Right kidney (tissue), 1 donor: ENCODE data around the gene SGSM2.

Source experiments
- DNase-seq: peaks from one replicate; pipeline ENCODE4 v3.0.0-alpha.2; 2016

The SGSM2 gene

DNA sequence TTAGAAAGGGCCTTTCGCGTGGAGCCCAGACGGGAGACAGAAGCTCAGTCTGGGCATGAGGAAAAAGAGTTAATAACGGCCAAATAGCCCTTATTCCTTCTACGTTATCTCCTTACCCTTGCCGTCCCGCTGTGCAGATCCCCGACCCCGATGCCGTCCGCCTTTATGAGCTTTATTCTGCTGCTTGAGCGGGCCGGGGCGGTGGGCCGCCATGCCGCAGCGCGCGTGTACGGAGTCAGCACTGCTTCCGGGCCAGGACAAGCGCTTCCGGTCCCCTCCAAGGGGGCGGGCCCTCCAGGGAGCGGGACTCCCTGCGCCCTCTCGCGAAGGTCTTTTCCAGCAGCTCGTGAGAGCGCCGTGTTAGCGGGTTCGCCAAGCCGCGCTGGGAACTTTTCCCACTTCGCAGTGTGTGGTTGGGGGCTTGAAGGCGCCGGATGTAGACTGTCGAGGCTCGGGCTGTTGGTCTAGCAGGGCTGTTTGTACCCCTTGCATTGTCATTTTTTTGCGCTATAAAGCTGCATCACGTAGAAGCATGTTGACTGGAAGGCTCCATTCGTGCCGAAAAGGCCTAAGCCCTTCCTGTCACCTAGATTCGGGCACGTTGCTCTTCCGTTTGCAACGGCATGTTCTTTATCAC, 968 bp upstream of the SGSM2 start, which contains the start of gene TSR1:
TSR1 (minus strand) TSS at position 243 of the 637 bp plus-strand sequence; CDS start at position 213, 30 bp downstream.
- peak; percentile 82 for DNase-seq

DNA sequence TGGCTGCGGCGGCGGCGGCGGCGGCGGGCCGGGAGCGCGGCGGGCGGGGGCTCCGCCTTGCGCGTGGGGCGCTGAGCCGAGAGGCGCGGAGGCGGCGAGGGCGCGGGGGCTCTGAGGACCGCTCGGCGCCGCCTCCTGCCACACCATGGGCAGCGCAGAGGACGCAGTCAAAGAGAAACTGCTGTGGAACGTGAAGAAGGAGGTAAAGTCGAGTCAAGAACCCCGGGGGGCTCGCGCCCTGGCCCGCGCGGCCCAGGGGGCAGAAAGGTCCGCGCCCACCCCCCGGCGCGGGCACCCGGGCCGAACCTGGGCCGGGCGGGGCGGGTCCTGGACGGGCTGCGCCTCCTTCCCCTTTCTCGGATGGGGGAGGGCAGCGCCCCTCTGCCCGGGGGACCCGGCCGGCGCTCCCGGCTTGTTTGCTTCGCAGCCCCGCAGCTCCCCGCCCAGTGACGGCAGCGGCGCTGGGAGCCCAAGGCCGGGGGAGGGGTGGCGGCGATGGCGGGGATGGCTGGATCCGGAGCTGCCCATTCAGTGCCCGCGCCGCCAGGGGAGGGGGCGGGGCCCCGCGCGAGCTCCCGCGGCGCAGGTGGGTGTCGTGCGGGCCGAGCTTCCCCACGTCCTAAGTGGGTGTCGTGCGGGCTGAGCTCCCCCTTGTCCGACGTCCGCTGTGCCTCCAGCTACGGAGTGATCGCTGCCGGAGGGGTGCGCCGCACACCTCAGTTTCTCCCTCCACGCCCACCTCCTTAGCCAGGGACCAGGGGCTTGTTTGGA, 428 bp downstream of the SGSM2 start:
- peak; percentile 65 for DNase-seq

DNA sequence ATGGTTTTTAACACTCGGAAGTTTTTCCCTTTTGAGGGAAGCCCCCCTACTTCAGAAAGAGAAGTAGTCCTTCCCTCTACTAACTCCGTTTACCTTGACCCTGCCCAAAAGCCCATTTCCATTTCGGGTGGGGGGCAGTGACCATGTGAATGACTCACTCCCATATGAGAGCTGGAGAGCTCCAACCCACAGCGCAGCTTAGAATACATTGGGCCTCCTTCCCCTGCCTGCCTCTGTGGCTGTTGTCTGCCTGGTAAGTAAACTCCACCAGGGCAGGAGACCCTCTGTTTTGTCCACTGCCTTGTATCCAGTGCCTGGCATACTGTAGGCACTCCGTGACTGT, 985 bp downstream of the SGSM2 start:
- DNase-seq, result no peak

GRCh38 chr17:2343421-2343820, 6.1 kb downstream of the SGSM2 start:
- DNase-seq, result no peak

GRCh38 chr17:2344528-2344927, 7.2 kb downstream of the SGSM2 start:
- DNase-seq, result no peak

GRCh38 chr17:2346475-2346874, 9.2 kb downstream of the SGSM2 start:
- DNase-seq, result no peak

GRCh38 chr17:2347805-2348685, 10.7 kb downstream of the SGSM2 start:
- peak; percentile 50 for DNase-seq

DNA sequence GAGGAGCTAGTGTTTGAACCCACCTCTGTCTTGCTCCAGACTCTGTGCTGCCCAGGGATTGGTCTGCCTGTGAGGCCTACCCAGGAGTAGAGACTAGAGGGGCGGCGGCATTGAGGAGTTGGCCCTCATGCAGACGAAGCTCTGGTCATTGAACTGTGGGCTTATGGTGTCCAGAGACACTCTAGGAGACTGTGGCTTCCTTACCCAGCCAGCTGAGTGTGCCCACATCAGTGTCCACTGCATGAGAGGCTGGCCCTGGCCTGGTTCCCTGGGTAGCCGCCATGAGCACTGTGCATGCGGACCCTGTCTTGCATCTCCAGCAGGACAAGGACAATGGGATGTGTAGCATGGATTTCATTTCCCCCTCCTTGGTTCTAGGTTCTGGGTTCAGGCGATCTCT, 14.0 kb downstream of the SGSM2 start:
- no peak for DNase-seq

DNA sequence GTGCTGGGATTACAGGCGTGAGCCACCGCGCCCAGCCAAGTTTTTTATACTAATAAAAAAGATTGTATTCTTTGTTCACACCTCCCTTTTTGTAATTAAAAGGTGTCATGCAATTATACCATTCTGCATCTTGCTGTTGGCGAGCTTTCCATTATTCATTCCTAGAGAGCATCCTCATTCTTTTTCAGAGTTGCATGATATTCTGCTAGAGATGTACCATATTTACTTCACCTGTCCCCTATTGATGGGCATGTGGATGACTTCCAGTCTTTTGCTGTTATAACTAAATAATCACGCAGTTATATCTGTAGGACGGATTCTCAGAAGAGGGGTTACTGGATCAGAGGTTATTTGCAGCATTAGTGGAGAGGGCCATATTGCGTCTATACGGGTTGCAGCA, 17.0 kb downstream of the SGSM2 start:
- no peak for DNase-seq

DNA sequence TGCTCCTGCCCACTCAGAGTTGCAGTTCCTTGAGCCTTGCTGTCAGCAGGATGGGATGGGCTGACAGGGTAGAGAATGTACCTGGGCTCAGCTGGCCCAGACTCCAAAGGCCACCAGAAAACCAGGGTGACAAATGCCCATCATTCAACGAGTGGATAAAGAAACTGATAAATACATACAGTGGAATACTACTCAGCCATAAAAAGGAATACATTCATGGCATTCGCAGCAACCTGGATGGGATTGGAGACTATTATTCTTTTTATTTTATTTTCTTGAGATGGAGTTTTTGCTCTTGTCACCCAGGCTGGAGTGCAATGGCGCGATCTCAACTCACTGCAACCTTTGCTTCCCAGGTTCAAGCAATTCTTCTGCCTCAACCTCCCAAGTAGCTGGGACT, 19.9 kb downstream of the SGSM2 start:
- DNase-seq, result no peak

GRCh38 chr17:2357931-2358434, 20.7 kb downstream of the SGSM2 start:
- no peak for DNase-seq

DNA sequence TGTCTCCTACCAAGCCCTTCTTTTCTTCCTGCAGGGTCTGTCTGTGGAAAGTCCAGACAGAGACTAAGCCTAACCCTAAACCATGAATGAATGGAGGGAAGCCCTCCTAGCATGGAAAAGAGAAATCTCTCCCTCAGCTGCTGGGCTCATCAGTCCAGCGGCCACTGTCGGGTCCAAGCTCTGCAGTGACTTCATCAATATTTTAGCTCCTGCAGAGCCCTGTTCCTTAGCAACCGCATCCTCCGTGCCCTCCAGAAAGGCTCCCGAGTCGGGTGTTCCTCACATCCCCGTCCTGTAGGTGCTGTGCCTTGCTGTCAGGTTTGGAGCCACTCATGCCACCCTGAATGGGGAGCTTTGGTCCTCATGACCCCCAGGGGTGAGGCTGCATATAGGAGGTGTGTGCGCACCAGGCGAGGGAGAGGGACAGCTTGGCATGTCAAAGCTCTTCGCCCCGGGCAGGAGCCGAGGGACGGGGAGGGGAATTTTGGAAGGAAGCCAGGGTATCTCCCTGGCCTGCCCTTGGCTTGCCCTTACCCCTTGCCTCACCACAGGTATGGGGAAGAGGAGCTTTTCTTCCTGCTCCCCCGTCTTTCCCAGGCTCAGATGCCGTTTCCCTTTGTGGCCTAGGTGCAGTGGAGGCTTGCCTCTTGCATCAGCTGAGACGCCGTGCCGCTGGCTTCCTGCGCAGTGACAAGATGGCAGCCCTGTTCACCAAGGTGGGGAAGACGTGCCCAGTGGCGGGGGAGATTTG, 23.9 kb downstream of the SGSM2 start:
- no peak for DNase-seq

DNA sequence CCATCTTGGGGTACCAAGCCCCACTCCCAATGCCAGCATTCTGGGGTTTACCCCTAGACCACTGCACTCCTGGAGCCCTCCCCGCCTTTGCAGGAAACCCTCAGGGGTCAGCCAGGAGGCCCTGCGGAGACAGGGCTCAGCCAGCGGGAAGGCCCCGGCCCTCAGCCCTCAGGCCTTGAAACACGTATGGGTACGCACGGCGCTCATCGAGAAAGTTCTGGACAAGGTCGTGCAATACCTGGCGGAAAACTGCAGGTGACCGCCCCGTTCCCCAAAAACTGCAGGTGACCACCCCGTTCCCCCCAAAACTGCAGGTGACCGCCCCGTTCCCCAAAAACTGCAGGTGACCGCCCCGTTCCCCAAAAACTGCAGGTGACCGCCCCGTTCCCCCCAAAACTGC, 24.7 kb downstream of the SGSM2 start:
- no peak for DNase-seq

GRCh38 chr17:2362416-2362815, 25.1 kb downstream of the SGSM2 start:
- no peak for DNase-seq

DNA sequence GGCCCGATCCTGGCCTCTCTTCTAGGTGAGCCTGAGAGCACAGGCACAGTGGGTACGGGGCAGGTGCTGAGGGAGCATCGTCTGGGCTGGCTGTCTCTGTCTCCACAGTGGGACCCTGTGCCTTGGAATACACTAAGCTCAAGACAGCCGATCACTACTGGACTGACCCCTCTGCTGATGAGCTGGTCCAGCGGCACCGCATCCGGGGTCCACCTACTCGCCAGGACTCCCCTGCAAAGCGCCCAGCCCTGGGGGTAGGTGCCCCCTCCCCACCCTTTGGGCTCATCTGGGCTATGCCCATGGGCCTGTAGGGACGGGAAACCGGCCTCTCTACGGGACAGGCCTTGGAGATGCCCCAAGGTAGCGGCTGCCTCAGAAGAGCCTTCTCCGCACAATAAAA, 25.6 kb downstream of the SGSM2 start:
- DNase-seq, result no peak

DNA sequence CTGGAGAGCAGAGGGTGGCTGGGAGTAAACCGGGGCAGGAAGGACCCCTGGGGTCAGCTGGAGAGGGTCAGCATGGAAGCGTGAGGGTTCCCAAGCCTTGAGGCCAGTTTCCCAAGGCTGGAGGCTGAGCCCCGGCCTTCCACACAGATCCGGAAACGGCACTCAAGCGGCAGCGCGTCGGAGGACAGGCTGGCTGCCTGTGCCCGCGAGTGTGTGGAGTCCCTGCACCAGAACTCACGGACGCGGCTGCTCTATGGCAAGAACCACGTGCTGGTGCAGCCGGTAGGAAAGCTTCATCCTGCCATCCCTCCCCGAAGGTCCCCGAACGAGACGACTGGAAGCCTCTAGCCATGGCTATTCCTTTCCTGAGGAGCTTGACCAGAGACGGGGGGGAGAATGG, 26.0 kb downstream of the SGSM2 start:
- DNase-seq, result no peak

- DNase-seq, result no peak
Measured at GRCh38 chr17:2363851-2364762, 26.8 kb downstream of the SGSM2 start.

- no peak for DNase-seq
Measured at GRCh38 chr17:2364763-2365116, 27.4 kb downstream of the SGSM2 start.

GRCh38 chr17:2365132-2365531, 27.8 kb downstream of the SGSM2 start:
- no peak for DNase-seq

GRCh38 chr17:2366747-2367494, 29.6 kb downstream of the SGSM2 start:
- DNase-seq, result no peak
